ENCODE results near the gene RNF123.
A peak's percentile ranks its signal among the peaks of the same experiment; 100 is the strongest.
"Not testable (repeated sequence)": the region's sequence is repeated elsewhere in the genome, so short reads cannot be mapped to it uniquely, and the experiment has no call there.

RNF123 gene

GRCh38 chr3:49721896-49722781 is 32.8 kb downstream of the RNF123 start:
- no peak for DNase-seq

- DNase-seq: no peak
These were observed 33.5 kb downstream of the RNF123 start for GRCh38 chr3:49722896-49723295.

- DNase-seq: peak in 1 of 2 donors; percentile 47
These were observed 33.9 kb downstream of the RNF123 start for GRCh38 chr3:49723296-49723627.

- peak; percentile 85 to 88 for DNase-seq
These were observed 34.5 kb downstream of the RNF123 start, which contains the start of gene GMPPB for GRCh38 chr3:49723628-49724551. TSS of gene GMPPB (minus strand) at chr3:49723951. CDS start at chr3:49723726, 225 bp downstream.

- no peak for DNase-seq
These were observed 35.2 kb downstream of the RNF123 start for GRCh38 chr3:49724586-49724985.

- DNase-seq: no peak
These were observed 36.7 kb downstream of the RNF123 start for GRCh38 chr3:49725906-49726681.

- no peak for DNase-seq
These were observed 38.0 kb downstream of the RNF123 start for GRCh38 chr3:49727154-49727923.

GRCh38 chr3:49727924-49728361 is 38.6 kb downstream of the RNF123 start:
- DNase-seq: no peak

GRCh38 chr3:49729966-49730609 is 40.7 kb downstream of the RNF123 start:
- DNase-seq: no peak

GRCh38 chr3:49732597-49732996 is 43.2 kb downstream of the RNF123 start:
- no peak for DNase-seq

- DNase-seq: no peak
These were observed 44.2 kb downstream of the RNF123 start for GRCh38 chr3:49733551-49733950.

- DNase-seq: no peak
These were observed 45.4 kb downstream of the RNF123 start for GRCh38 chr3:49734752-49735151.

GRCh38 chr3:49738067-49738713 is 48.8 kb downstream of the RNF123 start:
- no peak for DNase-seq

GRCh38 chr3:49740427-49740826 is 51.1 kb downstream of the RNF123 start:
- DNase-seq: no peak

- no peak for DNase-seq
These were observed 56.6 kb downstream of the RNF123 start for GRCh38 chr3:49745986-49746385.

GRCh38 chr3:49747792-49748480 is 58.6 kb downstream of the RNF123 start:
- no peak for DNase-seq

- DNase-seq: not testable (repeated sequence)
These were observed 59.5 kb downstream of the RNF123 start for GRCh38 chr3:49748874-49749273.

- DNase-seq: no peak
These were observed 60.7 kb downstream of the RNF123 start for GRCh38 chr3:49750056-49750455.

GRCh38 chr3:49751501-49751900 is 62.1 kb downstream of the RNF123 start:
- no peak for DNase-seq

- DNase-seq: no peak
These were observed 65.2 kb downstream of the RNF123 start for GRCh38 chr3:49754536-49754935.

All from bone marrow (tissue), 2 donors.